Measurements from ENCODE around the gene LGALS9.
"Not testable (repeated sequence)": the region's sequence is repeated elsewhere in the genome, so short reads cannot be mapped to it uniquely, and the experiment has no call there.

The LGALS9 gene

GRCh38 chr17:27677191-27677590 is 46.2 kb downstream of the LGALS9 start:
- no peak for DNase-seq (ENCODE audit: low read depth in 2 of 2)

DNA sequence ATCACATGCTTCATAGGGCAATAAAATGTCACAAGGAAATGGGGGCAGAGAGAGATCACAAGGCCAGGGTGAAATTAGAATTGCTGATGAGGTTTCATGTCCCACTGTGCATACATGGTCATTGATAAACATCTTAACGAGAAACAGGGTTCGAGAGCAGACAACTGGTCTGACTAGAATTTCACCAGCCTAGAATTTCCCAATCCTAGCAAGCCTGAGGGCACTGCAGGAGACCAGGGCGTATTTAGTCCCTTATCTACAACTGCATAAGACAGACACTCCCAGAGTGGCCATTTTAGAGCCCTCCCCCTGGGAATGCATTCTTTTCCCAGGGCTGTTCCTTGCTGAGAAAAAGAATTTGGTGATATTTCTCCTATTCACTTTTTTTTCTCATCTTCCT is 55.3 kb downstream of the LGALS9 start:
- not testable (repeated sequence) for DNase-seq (ENCODE audit: low read depth in 2 of 2)

GRCh38 chr17:27690882-27691281 is 59.9 kb downstream of the LGALS9 start:
- DNase-seq (ENCODE audit: low read depth in 2 of 2): no peak

- not testable (repeated sequence) for DNase-seq (ENCODE audit: low read depth in 2 of 2)
Observed at GRCh38 chr17:27695254-27695814, 64.3 kb downstream of the LGALS9 start.

All from stimulated activated CD8-positive, alpha-beta memory T cell treated with anti-CD3 and anti-CD28 coated beads, Interleukin-7, amount 100 ng/mL, for 1 hour (primary cell).